K562 (cell line): ENCODE results near the gene ZNF581. TPM values are rescaled to one million over a fixed set of nuclear protein-coding genes. Genes with fewer than 3 reads are reported as not detected.

Experiments used
- ATF7 ChIP-seq: fragments of 450-650 bp; IDR thresholded peaks from 2 replicates; pipeline ENCODE4 v1.7.1; 2014; ENCODE audit warnings: mild to moderate bottlenecking, moderate library complexity
- BCLAF1 ChIP-seq, 2 experiments: fragments of 450-650 bp in 1 of 2; IDR thresholded peaks; 2 replicates each; pipeline ENCODE4 v1.6.1; 2011 to 2017; ENCODE audit warnings: low read depth in 2 of 2, antibody characterized with exemption in 1 of 2, borderline replicate concordance in 1 of 2, low read length in 1 of 2, mild to moderate bottlenecking in 1 of 2, mixed read lengths in 1 of 2; ENCODE audit not compliant: control insufficient read depth in 1 of 2
- BRF1 ChIP-seq: IDR thresholded peaks from 3 replicates; pipeline ENCODE4 v1.6.1; 2011; ENCODE audit warnings: borderline replicate concordance, mild to moderate bottlenecking; ENCODE audit not compliant: insufficient read length; ENCODE audit errors: extremely low read depth
- GABPB2 ChIP-seq: fragments of 250-450 bp; sonication (Bioruptor Pico); conservative IDR thresholded peaks from 2 replicates; pipeline ENCODE4 v1.5.1; 2021; ENCODE audit warnings: mild to moderate bottlenecking
- ILK ChIP-seq: fragments of 450-650 bp; IDR thresholded peaks from 2 replicates; pipeline ENCODE4 v1.6.1; 2016; ENCODE audit warnings: missing genetic modification characterization, low read depth, mild to moderate bottlenecking, missing compliant biosample characterization, moderate library complexity, borderline replicate concordance
- MAZ ChIP-seq, 2 experiments: fragments of 450-650 bp in 1 of 2; sonication (generic) in 1 of 2; formaldehyde crosslinking; IDR thresholded peaks in 1 of 2; conservative IDR thresholded peaks in 1 of 2; 2 replicates each; pipeline versions ENCODE4 v1.4.0 to v1.5.0; 2020; ENCODE audit warnings: mild to moderate bottlenecking in 1 of 2, missing genetic modification reagents in 1 of 2
- NFE2 ChIP-seq: IDR thresholded peaks from 2 replicates; pipeline ENCODE4 v1.6.1; 2014; ENCODE audit warnings: antibody characterized with exemption, low read depth
- RBM25 ChIP-seq: fragments of 200-400 bp; formaldehyde crosslinking; IDR thresholded peaks from 2 replicates; pipeline ENCODE4 v1.6.1; 2018; ENCODE audit warnings: low read length, low read depth, moderate library complexity; ENCODE audit not compliant: severe bottlenecking
- SLC30A9 ChIP-seq: fragments of 250-450 bp; sonication (Bioruptor Pico); IDR thresholded peaks from 2 replicates; pipeline ENCODE4 v1.8.0; 2022; ENCODE audit warnings: mild to moderate bottlenecking, moderate library complexity
- ZBTB8A ChIP-seq: fragments of 450-650 bp; IDR thresholded peaks from 2 replicates; pipeline ENCODE4 v1.6.1; 2018; ENCODE audit warnings: mild to moderate bottlenecking, moderate library complexity; ENCODE audit not compliant: partially characterized antibody
- ZC3H4 ChIP-seq: sonication (generic); formaldehyde crosslinking; IDR thresholded peaks from 2 replicates; pipeline ENCODE4 v1.9.0; 2021; ENCODE audit warnings: missing genetic modification reagents, borderline replicate concordance
- ZNF133 ChIP-seq: fragments of 250-450 bp; sonication (Bioruptor Pico); IDR thresholded peaks from 2 replicates; pipeline ENCODE4 v1.4.0; 2020; ENCODE audit warnings: mild to moderate bottlenecking
- ZNF407 ChIP-seq: fragments of 450-650 bp; IDR thresholded peaks from 2 replicates; pipeline ENCODE4 v1.6.1; 2016; ENCODE audit warnings: low read depth
- ZNF408 ChIP-seq: fragments of 250-450 bp; sonication (Bioruptor Pico); IDR thresholded peaks from 2 replicates; pipeline ENCODE4 v1.4.0; 2020; ENCODE audit warnings: low read depth, mild to moderate bottlenecking, moderate library complexity
- ZNF41 ChIP-seq: fragments of 250-450 bp; sonication (Bioruptor Pico); conservative IDR thresholded peaks from 2 replicates; pipeline ENCODE4 v1.4.0; 2020; ENCODE audit warnings: mild to moderate bottlenecking
- ZNF696 ChIP-seq: fragments of 250-450 bp; sonication (Bioruptor Pico); conservative IDR thresholded peaks from 2 replicates; pipeline ENCODE4 v1.4.0; 2020; ENCODE audit warnings: mild to moderate bottlenecking, moderate library complexity
- ZSCAN29 ChIP-seq: fragments of 450-650 bp; IDR thresholded peaks from 2 replicates; pipeline ENCODE4 v1.6.1; 2017
- polyA plus RNA-seq, 8 experiments: library from polyadenylated mRNA; depleted of rRNA in 4 of 8; stranded (reverse) in 5 of 8; unstranded in 3 of 8; fragments of >200 nt; fragmentation: Nextera tagmentation in 2 of 8; fragmentation: Illumina TruSeq in 1 of 8; extraction: Ambion mirVana in 2 of 8; extraction: Trizol in 1 of 8; gene quantifications; 2 replicates each; pipeline versions ENCODE4 v1.2.1 to v1.2.3, GENCODE V29; 2011 to 2014; ENCODE audit warnings: inconsistent platforms in 1 of 8, missing spikeins in 1 of 8
- total RNA-seq, 7 experiments: library from RNA; depleted of rRNA in 6 of 7; stranded (reverse); fragments of >200 nt in 6 of 7; fragmentation: Illumina TruSeq in 2 of 7; extraction: Trizol in 2 of 7; gene quantifications; 2 replicates each; pipeline versions ENCODE4 v1.2.1 to v1.2.3, GENCODE V29; 2011 to 2021; ENCODE audit warnings: low replicate concordance in 1 of 7

ZNF581 gene
- total and polyA plus RNA-seq, 9 of the 15 experiments (the other 6 are each of a cell fraction or from before 2014, with no cell fraction given) = 2.4 to 39.4 (median 15.4) TPM

GRCh38 chr19:55647732-55648584 is 4.5 kb downstream of the ZNF581 start, which contains the start of gene CCDC106 (continued):
- TF ChIP-seq ZNF407 (no peak), BRF1 (no peak), ZNF133 (CRISPR knock-in tag) (no peak), ZBTB8A (no peak), NFE2 (no peak), ZNF41 (CRISPR knock-in tag) (no peak), GABPB2 (CRISPR knock-in tag) (no peak), ZNF408 (CRISPR knock-in tag) (no peak), MAZ (CRISPR knock-in tag; conservative IDR thresholded peaks at IDR 0.05 in 1 of 2, IDR thresholded peaks at IDR 0.05 in 1 of 2) (peak; percentile 97), ZSCAN29 (no peak), RBM25 (no peak), ZNF696 (CRISPR knock-in tag) (no peak), ATF7 (peak; percentile 79), SLC30A9 (CRISPR knock-in tag) (0 out of 2 replicates have a peak, but pooled peaks have one; percentile 13), BCLAF1 (IDR thresholded peaks at IDR 0.05; ENCODE audit: borderline replicate concordance in 1 of 2, control insufficient read depth in 1 of 2, low read depth in 2 of 2, low read length in 1 of 2) (no peak), ZC3H4 (no peak), ILK (tag) (no peak)
